BLaER1 (cell line): ENCODE data around the gene CPA4.
"Not testable (repeated sequence)": the region's sequence is repeated elsewhere in the genome, so short reads cannot be mapped to it uniquely, and the experiment has no call there.

Experiments used
- H3K27ac ChIP-seq: shearing (Covaris generic); formaldehyde crosslinking; 2 replicates; pipeline ENCODE4 v1.8.1; 2022
- H3K27me3 ChIP-seq: shearing (Covaris generic); formaldehyde crosslinking; 2 replicates; pipeline ENCODE4 v1.8.1; 2022
- H3K36me3 ChIP-seq: shearing (Covaris generic); formaldehyde crosslinking; 2 replicates; pipeline ENCODE4 v1.8.1; 2022
- H3K4me1 ChIP-seq: shearing (Covaris generic); formaldehyde crosslinking; 2 replicates; pipeline ENCODE4 v1.8.1; 2022
- H3K4me2 ChIP-seq: shearing (Covaris generic); formaldehyde crosslinking; 2 replicates; pipeline ENCODE4 v1.8.1; 2022
- H3K4me3 ChIP-seq: shearing (Covaris generic); formaldehyde crosslinking; 2 replicates; pipeline ENCODE4 v1.8.1; 2022
- H3K9ac ChIP-seq: shearing (Covaris generic); formaldehyde crosslinking; 2 replicates; pipeline ENCODE4 v1.8.1; 2022
- H3K9me3 ChIP-seq: shearing (Covaris generic); formaldehyde crosslinking; 2 replicates; pipeline ENCODE4 v1.8.1; 2022
- H4K20me1 ChIP-seq: shearing (Covaris generic); formaldehyde crosslinking; 2 replicates; pipeline ENCODE4 v1.8.1; 2022
- Cebpa-rat ChIP-seq: shearing (Covaris generic); IDR thresholded peaks from 2 replicates; pipeline ENCODE4 v1.8.1; 2022

CPA4 gene

DNA sequence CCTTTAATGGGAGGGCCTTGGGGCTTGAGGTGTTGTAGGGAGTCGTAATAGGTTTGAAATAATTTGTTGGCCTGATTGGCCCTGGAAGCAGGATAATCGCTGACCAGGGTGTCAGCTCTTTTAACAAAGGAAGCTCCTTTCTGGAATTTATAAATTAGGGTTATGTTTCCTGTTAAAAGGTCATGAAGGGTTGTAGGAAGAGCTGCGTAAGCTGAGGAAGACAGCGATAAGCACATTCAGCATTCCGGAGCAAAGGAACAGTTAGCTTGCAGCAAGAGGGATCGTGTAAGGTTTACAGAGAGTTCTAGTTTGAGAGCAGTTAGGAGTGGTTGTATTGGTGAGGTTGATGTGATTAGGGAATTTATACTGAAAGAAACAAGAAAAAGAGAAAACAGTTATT is 21.3 kb downstream of the CPA4 start:
- Histone ChIP-seq H3K4me3 (no peak overlapping the region), H3K9me3 (no peaks in the 10 kb centered on the region), H3K27me3 (no peaks in the 10 kb centered on the region), H3K36me3 (no peaks in the 10 kb centered on the region), H3K27ac (no peak overlapping the region), H3K4me1 (no peaks in the 10 kb centered on the region), H3K9ac (no peak overlapping the region), H4K20me1 (no peaks in the 10 kb centered on the region), H3K4me2 (no peak overlapping the region)
- TF ChIP-seq Cebpa-rat = no peak

DNA sequence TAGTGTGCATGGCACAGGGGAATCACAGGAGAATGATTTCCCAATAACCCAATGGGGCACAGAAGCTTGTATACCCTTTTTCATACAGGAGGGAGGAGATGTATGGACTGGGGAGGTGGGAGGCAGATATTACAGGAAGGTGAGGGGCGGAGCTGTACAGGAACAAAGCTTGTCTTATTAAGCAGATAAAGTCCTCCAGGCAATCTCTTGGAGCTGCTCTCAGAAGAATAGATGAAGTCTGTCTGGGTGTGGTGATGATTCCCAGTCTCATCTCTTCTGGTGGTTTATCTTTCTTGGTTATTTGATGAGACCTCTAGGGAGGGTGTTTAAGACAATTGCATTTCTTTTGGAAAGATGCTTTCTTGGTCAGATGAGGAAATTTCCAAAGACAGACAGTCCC is 26.6 kb downstream of the CPA4 start:
- no peak for TF ChIP-seq Cebpa-rat
- H4K20me1 ChIP-seq = no peaks in the 10 kb centered on the region
- H3K9ac ChIP-seq = no peak overlapping the region
- H3K27me3 ChIP-seq = no peaks in the 10 kb centered on the region
- H3K4me3 ChIP-seq = no peak overlapping the region
- no peaks in the 10 kb centered on the region for H3K36me3 ChIP-seq
- no peaks in the 10 kb centered on the region for H3K9me3 ChIP-seq
- no peak overlapping the region for H3K4me2 ChIP-seq
- no peak overlapping the region for H3K27ac ChIP-seq
- H3K4me1 ChIP-seq = no peaks in the 10 kb centered on the region

DNA sequence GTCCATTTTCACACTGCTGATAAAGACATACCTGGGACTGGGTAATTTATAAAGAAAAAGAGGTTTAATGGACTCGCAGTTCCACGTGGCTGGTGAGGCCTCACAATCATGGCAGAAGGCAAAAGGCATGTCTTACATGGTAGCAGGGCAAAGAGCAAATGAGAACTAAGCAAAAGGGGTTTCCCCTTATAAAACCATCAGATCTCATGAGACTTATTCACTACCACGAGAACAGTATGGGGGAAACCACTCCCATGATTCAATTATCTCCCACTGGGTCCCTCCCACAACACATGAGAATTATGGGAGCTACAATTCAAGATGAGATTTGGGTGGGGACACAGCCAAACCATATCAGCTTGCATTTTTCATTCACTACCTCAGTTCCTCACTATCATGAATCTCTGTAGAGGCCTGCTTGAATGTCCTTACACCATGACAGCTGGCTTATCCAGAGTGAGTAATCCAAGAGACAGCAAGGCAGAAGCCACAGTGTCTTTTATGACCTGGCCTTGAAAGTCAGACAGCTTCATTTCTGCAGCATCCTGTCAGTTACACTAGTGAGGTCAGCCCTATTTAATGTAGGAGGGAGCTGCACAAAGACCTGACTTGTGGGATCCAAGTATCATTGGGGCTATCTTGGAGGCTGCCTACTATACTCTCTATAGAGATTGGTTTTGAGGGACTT is 28.7 kb downstream of the CPA4 start:
- not testable (repeated sequence) for H3K36me3 ChIP-seq, H3K4me1 ChIP-seq, H3K27me3 ChIP-seq, H3K9ac ChIP-seq, H3K4me3 ChIP-seq, H4K20me1 ChIP-seq, H3K27ac ChIP-seq, H3K4me2 ChIP-seq, H3K9me3 ChIP-seq

DNA sequence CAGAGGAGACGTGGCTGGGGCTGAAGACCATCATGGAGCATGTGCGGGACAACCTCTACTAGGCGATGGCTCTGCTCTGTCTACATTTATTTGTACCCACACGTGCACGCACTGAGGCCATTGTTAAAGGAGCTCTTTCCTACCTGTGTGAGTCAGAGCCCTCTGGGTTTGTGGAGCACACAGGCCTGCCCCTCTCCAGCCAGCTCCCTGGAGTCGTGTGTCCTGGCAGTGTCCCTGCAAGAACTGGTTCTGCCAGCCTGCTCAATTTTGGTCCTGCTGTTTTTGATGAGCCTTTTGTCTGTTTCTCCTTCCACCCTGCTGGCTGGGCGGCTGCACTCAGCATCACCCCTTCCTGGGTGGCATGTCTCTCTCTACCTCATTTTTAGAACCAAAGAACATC is 29.7 kb downstream of the CPA4 start:
- TF ChIP-seq Cebpa-rat = no peak
- Histone ChIP-seq H3K4me2 (no peak overlapping the region), H3K4me3 (no peak overlapping the region), H3K36me3 (no peaks in the 10 kb centered on the region), H4K20me1 (no peaks in the 10 kb centered on the region), H3K27me3 (no peaks in the 10 kb centered on the region), H3K9ac (no peak overlapping the region), H3K9me3 (no peaks in the 10 kb centered on the region), H3K27ac (no peak overlapping the region), H3K4me1 (no peaks in the 10 kb centered on the region)

DNA sequence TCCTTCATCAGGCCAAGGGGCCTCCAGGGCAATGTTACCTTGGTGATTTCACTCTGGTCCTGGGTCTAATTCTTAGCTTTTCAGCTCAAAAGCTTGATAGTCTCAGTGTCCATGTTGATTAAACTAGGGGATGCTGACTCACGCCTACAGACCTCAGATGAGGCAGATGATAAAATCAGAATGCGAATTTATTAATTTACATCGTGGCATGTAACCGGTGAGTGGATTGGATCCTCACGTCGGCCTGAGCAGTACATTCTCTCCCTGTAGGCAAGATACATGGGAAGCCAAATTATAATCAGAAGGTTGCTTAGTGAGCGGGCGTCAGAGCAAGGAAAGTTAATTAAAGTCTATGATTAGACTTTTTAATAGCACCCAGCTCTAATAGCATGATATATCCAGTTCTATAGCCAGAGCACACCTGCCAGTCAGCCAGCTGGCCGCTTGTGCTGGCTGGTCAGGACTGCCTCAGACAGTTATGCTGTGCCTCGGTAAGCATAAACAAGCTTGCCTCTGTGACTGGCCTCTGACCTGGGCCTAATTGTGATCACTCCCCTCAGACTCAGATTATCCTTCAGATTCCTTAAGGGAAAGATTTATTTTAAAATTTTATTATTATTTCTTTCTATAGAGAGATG is 31.5 kb downstream of the CPA4 start:
- Histone ChIP-seq H3K27ac (no peak overlapping the region), H3K9ac (no peak overlapping the region), H3K4me1 (no peaks in the 10 kb centered on the region), H3K9me3 (no peaks in the 10 kb centered on the region), H4K20me1 (no peaks in the 10 kb centered on the region), H3K36me3 (no peaks in the 10 kb centered on the region), H3K4me2 (no peak overlapping the region), H3K4me3 (no peak overlapping the region), H3K27me3 (no peaks in the 10 kb centered on the region)
- no peak for TF ChIP-seq Cebpa-rat

DNA sequence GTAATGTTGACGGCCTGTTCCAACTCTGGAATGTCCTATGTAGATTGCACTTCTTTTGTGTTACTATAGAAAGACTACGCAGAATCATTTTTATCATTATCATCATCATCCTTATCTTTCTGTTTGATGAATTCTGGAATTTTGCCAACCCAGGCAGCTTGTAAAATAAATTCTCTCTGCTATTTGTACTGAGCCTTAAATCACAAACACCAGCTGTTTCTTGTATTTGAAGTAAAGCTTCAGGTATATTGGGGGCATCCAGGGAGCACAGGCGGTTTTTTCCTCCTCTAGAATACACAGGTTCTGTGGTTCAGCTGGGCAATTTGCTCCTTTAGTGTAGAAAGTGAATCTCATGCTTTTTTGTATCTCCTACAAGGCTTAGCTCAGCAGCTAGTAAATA is 36.7 kb downstream of the CPA4 start:
- no peak overlapping the region for H3K4me2 ChIP-seq
- H3K4me3 ChIP-seq = no peak overlapping the region
- no peak for TF ChIP-seq Cebpa-rat

DNA sequence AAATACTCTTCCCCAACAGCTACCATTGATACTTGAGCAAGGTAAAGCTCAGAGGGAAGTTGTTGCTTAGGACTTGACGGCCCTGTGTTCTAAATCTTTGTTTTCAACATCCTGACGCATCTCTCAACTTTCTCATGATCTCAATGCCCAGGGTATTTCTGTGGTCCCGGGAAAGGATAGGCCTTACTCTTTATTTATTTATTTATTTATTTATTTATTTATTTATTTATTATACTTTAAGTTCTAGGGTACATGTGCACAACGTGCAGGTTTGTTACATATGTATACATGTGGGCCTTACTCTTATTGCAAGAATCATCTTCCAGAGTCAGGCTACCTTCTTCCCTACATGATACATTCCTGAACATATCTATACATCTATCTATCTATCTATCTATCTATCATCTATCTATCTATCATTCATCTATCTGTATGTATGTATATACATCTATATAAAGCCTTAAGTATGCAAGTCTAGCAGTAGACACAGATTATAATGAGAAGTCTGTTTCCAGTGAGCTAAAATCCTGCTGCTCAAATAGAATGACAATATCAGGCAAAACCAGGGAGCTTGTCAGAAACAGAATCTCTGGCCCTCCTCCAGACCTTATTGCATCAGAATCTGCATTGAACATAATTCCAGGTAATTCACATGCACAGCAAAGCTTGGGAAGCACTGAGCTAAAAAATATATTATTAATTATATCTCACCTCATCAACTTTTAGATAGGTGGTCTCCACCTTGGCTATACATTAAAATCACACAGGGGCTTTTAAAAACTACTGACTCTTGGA is 39.5 kb downstream of the CPA4 start:
- no peaks in the 10 kb centered on the region for H3K4me1 ChIP-seq

More for the DNA sequence above, 36.7 kb downstream of the CPA4 start:
- no peaks in the 10 kb centered on the region for H3K4me1 ChIP-seq
- no peaks in the 10 kb centered on the region for H3K27me3 ChIP-seq
- H4K20me1 ChIP-seq = no peaks in the 10 kb centered on the region
- no peaks in the 10 kb centered on the region for H3K9me3 ChIP-seq
- no peaks in the 10 kb centered on the region for H3K36me3 ChIP-seq
- H3K27ac ChIP-seq = no peak overlapping the region
- H3K9ac ChIP-seq = no peak overlapping the region

DNA sequence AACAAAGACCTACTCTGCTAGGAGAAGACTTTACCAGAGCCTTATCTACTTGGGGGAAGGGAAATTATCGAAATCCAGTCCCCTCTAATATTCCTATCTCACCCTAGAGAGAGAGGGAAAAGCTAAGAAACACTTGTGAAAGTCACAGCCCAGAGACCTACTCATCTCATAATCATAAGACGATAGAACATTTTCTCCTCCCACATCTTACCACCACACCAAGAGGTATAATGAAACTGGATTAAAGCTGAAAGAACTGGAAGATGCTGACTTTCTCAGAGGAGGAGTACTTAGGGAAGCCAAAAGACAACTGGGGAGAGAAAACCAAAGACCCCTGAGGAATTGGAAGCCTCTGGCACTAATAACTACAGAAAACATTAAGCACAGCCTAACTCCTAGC is 40.9 kb downstream of the CPA4 start:
- Histone ChIP-seq H3K9ac (no peak overlapping the region), H3K27ac (no peak overlapping the region), H3K9me3 (no peaks in the 10 kb centered on the region), H3K4me1 (no peaks in the 10 kb centered on the region), H3K27me3 (no peaks in the 10 kb centered on the region), H3K4me3 (no peak overlapping the region), H4K20me1 (no peaks in the 10 kb centered on the region), H3K36me3 (no peaks in the 10 kb centered on the region), H3K4me2 (no peak overlapping the region)
- TF ChIP-seq Cebpa-rat = no peak

More for the DNA sequence above, 39.5 kb downstream of the CPA4 start:
- no peaks in the 10 kb centered on the region for H3K9me3 ChIP-seq
- H3K27me3 ChIP-seq = no peaks in the 10 kb centered on the region
- no peak overlapping the region for H3K4me2 ChIP-seq
- H3K9ac ChIP-seq = no peak overlapping the region
- H4K20me1 ChIP-seq = no peaks in the 10 kb centered on the region
- TF ChIP-seq Cebpa-rat = no peak
- H3K27ac ChIP-seq = no peak overlapping the region
- no peak overlapping the region for H3K4me3 ChIP-seq
- H3K36me3 ChIP-seq = no peaks in the 10 kb centered on the region

DNA sequence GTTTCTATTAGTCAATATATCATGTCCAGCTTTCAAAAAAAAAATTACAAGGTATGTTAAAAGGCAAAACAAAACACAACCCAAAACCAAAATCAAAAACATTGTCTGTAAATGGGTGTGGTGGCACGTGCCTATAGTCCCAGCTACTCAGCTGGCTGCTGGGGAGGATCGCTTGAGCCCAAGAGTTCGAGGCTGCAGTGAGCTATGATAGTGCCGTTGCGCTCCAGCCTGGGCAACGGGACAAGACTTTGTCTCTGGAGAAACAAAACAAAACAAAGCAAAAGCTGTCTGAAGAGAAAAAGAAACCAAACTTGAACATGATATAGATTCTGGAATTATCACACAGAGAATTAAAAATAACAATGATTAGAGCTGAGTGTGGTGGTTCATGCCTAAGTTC is 41.3 kb downstream of the CPA4 start:
- Histone ChIP-seq H3K36me3 (no peaks in the 10 kb centered on the region), H3K4me1 (no peaks in the 10 kb centered on the region), H3K9me3 (no peaks in the 10 kb centered on the region), H3K9ac (no peak overlapping the region), H3K4me2 (no peak overlapping the region), H3K27ac (no peak overlapping the region), H4K20me1 (no peaks in the 10 kb centered on the region), H3K27me3 (no peaks in the 10 kb centered on the region), H3K4me3 (no peak overlapping the region)
- TF ChIP-seq Cebpa-rat = no peak

DNA sequence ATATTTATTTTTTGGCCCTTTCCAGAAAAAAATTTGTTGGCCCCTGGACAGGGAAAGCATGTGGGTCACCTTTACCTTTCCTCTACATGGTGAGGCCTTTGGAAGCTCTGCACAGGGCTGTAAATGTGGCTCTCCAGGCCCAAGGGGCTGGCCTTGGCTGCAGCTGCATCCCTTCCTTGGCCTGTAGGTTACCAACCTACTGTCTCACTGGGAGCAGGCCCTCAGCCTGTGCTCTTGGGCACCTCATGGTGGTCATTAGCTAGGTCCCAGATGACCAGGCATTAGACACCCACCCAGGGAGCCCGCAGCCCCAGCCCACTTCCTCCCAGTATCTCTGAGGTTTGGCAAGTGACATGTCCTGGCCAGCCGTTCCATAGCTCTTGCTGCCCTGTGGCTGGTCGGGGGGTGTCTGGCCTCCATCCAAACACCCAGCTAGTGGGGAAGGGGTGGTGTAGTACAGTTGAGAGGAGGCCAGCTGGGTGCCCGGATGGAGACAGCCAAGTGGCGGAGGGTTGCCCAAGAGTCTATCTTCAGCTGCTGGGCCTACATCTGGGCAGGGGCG is 44.5 kb downstream of the CPA4 start:
- H3K4me2 ChIP-seq = no peak overlapping the region
- no peak overlapping the region for H3K27ac ChIP-seq
- H4K20me1 ChIP-seq = no peaks in the 10 kb centered on the region
- no peaks in the 10 kb centered on the region for H3K9me3 ChIP-seq
- H3K9ac ChIP-seq = no peak overlapping the region
- no peaks in the 10 kb centered on the region for H3K4me1 ChIP-seq
- no peaks in the 10 kb centered on the region for H3K36me3 ChIP-seq
- TF ChIP-seq Cebpa-rat = no peak
- H3K4me3 ChIP-seq = no peak overlapping the region
- no peaks in the 10 kb centered on the region for H3K27me3 ChIP-seq
